Ishikawa (cell line): ENCODE data around the gene POLG2.

Experiments
- CEBPB ChIP-seq: IDR thresholded peaks from 2 replicates; pipeline ENCODE4 v1.6.1; 2012
- CREB1 ChIP-seq: IDR thresholded peaks from 2 replicates; pipeline ENCODE4 v1.6.1; 2012; ENCODE audit warnings: low read depth
- EGR1 ChIP-seq: IDR thresholded peaks from 2 replicates; pipeline ENCODE4 v1.6.1; 2012
- EP300 ChIP-seq: IDR thresholded peaks from 2 replicates; pipeline ENCODE4 v1.6.1; 2012; ENCODE audit warnings: borderline replicate concordance
- FOXM1 ChIP-seq: IDR thresholded peaks from 2 replicates; pipeline ENCODE4 v1.6.1; 2012; ENCODE audit warnings: low read depth, borderline replicate concordance
- MAX ChIP-seq: IDR thresholded peaks from 2 replicates; pipeline ENCODE4 v1.6.1; 2012
- NFIC ChIP-seq: IDR thresholded peaks from 2 replicates; pipeline ENCODE4 v1.6.1; 2012
- RAD21 ChIP-seq: IDR thresholded peaks from 2 replicates; pipeline ENCODE4 v1.6.1; 2012; ENCODE audit warnings: low read depth
- REST ChIP-seq: IDR thresholded peaks from 2 replicates; pipeline ENCODE4 v1.6.1; 2012; ENCODE audit warnings: low read depth, mild to moderate bottlenecking
- TAF1 ChIP-seq: IDR thresholded peaks from 2 replicates; pipeline ENCODE4 v1.6.1; 2012; ENCODE audit warnings: low read depth, mild to moderate bottlenecking
- TCF12 ChIP-seq: IDR thresholded peaks from 2 replicates; pipeline ENCODE4 v1.6.1; 2012; ENCODE audit warnings: low read depth
- TEAD4 ChIP-seq: IDR thresholded peaks from 2 replicates; pipeline ENCODE4 v1.6.1; 2012
- YY1 ChIP-seq: IDR thresholded peaks from 2 replicates; pipeline ENCODE4 v1.6.1; 2012; ENCODE audit warnings: low read depth
- ZBTB7A ChIP-seq: IDR thresholded peaks from 2 replicates; pipeline ENCODE4 v1.6.1; 2012; ENCODE audit warnings: low read depth
- TF ChIP-seq, protein P1 (sequence below): IDR thresholded peaks from 2 replicates; pipeline ENCODE4 v1.6.1; 2012

POLG2 gene

GRCh38 chr17:64458756-64459155, 38.1 kb downstream of the POLG2 start:
- TF ChIP-seq CEBPB (no peak), EGR1 (no peak)

- TF ChIP-seq FOXM1 (no peak), CEBPB (no peak), REST (no peak), TAF1 (no peak), EGR1 (no peak), CREB1 (no peak), TEAD4 (no peak), ZBTB7A (no peak), EP300 (no peak), MAX (no peak), TCF12 (no peak), NFIC (no peak), RAD21 (no peak), YY1 (no peak)
- TF ChIP-seq, protein P1, sequence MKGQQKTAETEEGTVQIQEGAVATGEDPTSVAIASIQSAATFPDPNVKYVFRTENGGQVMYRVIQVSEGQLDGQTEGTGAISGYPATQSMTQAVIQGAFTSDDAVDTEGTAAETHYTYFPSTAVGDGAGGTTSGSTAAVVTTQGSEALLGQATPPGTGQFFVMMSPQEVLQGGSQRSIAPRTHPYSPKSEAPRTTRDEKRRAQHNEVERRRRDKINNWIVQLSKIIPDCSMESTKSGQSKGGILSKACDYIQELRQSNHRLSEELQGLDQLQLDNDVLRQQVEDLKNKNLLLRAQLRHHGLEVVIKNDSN = no peak
These were observed 39.7 kb downstream of the POLG2 start for GRCh38 chr17:64457156-64457555.

- TF ChIP-seq TEAD4 (no peak), TAF1 (no peak), CREB1 (no peak), YY1 (no peak), CEBPB (no peak), RAD21 (no peak), TCF12 (no peak), FOXM1 (no peak), EGR1 (no peak)
These were observed 40.6 kb downstream of the POLG2 start for GRCh38 chr17:64455993-64456885.

DNA sequence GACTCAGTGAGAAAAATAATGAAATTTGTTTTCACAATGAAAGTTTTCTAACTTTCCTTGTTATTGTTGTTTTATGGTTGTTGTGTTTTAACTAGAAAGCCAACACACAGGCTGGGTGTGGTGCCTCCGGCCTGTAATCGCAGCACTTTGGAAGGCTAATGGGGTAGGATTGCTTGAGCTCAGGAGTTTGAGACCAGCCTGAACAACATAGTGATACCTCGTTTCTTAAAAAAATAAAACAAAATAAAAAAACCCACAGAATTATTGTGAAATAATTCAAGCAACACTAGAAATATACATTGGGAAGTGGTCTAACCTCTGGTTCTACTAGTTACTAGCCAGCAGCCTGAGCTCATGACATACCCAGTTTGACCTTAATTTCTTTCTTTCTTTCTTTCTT, 47.3 kb downstream of the POLG2 start:
- TF ChIP-seq TEAD4 (no peak), ZBTB7A (no peak), FOXM1 (no peak), EP300 (no peak), CREB1 (no peak), MAX (no peak), REST (no peak), NFIC (no peak), TCF12 (no peak), RAD21 (no peak), CEBPB (no peak), YY1 (no peak), EGR1 (no peak), TAF1 (no peak)
- TF ChIP-seq, protein P1 = no peak

DNA sequence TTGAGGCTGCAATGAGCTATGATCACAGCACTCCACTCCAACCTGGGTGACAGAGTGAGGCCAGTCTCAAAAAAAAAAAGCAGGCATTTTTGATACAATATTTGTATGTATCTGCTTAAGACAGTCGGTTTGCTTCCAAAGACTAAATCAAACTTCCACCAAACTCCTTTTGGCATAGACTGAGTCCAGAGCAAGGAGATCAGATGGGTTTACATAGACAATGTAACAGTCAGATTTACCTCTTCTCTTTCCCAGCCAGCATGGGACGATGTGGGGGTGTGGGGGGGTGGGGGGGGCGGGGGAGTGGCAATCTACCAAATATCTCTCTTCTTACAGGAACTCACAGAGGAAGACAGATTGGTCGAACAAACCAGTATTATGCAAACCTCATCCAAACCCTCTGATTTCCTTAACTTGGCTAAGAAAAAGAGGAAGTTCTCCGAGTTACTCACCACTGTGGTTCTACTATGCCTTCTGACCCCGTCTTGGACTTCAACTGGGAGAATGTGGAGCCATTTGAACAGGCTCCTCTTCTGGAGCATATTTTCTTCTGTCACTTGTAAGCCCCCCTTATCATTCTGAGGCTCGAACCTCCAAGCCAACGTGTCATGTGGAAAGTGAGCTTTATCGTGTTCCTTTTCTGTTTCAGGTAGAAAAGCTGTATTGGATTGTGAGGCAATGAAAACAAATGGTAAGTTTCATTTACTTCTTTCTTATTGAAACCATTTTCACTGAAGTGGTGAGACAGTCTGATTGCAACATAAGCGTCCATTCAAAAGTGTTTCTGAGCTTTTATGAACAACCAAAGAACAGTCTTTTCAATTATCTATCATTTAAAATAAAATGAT, 48.0 kb downstream of the POLG2 start, which contains the start of gene MILR1:
Gene MILR1 (plus strand): TSS at position 451 of the 848 bp plus-strand sequence. CDS start 54 bp downstream, at position 505.
- TF ChIP-seq REST (no peak), YY1 (no peak), ZBTB7A (no peak), MAX (no peak), TEAD4 (no peak), EP300 (no peak), EGR1 (no peak), CEBPB (no peak), FOXM1 (no peak), TAF1 (no peak), TCF12 (no peak), RAD21 (no peak)
- TF ChIP-seq, protein P1 = no peak
